A549 (cell line): ENCODE results near the gene YTHDF2.
"Not testable (repeated sequence)": the region's sequence is repeated elsewhere in the genome, so short reads cannot be mapped to it uniquely, and the experiment has no call there.

Source experiments
- CBX8 ChIP-seq: fragments of 200-600 bp; sonication (generic); IDR thresholded peaks from 2 replicates; pipeline ENCODE4 v1.6.1; 2016
- CTCF ChIP-seq: fragments of >200 bp; sonication (Bioruptor Twin); formaldehyde crosslinking; IDR thresholded peaks from 3 replicates; pipeline ENCODE4 v1.5.1; 2016
- MAFK ChIP-seq: fragments of 450-650 bp; IDR thresholded peaks from 2 replicates; pipeline ENCODE4 v1.6.1; 2014; ENCODE audit not compliant: partially characterized antibody
- MAX ChIP-seq: IDR thresholded peaks from 2 replicates; pipeline ENCODE4 v1.6.1; 2012
- POLR2A ChIP-seq: IDR thresholded peaks from 2 replicates; pipeline ENCODE4 v1.6.1; 2012; ENCODE audit warnings: mild to moderate bottlenecking, low read length
- RAD21 ChIP-seq, 2 experiments: fragments of >200 bp in 1 of 2; sonication (Bioruptor Twin) in 1 of 2; formaldehyde crosslinking in 1 of 2; IDR thresholded peaks in 1 of 2; conservative IDR thresholded peaks in 1 of 2; 2 replicates in 1 of 2; 3 replicates in 1 of 2; pipeline ENCODE4 v1.6.1; 2012 to 2018; ENCODE audit warnings: inconsistent platforms in 1 of 2

GRCh38 chr1:28691627-28692026, 45.1 kb upstream of the YTHDF2 start:
- TF ChIP-seq MAFK; CTCF; MAX; RAD21 (conservative IDR thresholded peaks at IDR 0.05 in 1 of 2, IDR thresholded peaks at IDR 0.05 in 1 of 2); CBX8; POLR2A: not testable (repeated sequence)
